Suprapubic skin (tissue), 3 donors: Measurements from ENCODE around the gene AKT1.

Experiments
- EP300 ChIP-seq: sonication (generic); formaldehyde crosslinking; IDR thresholded peaks from one replicate; pipeline ENCODE4 v1.6.1; 2017; ENCODE audit warnings: antibody characterized with exemption
- TF ChIP-seq, protein P1 (sequence below), 2 donors: fragments of 200-600 bp in 1 of 2; fragments of 450-650 bp in 1 of 2; sonication (generic) in 1 of 2; IDR thresholded peaks; one replicate each; pipeline ENCODE4 v1.5.1; 2016 to 2019; ENCODE audit warnings: antibody characterized with exemption in 2 of 2, mild to moderate bottlenecking in 1 of 2, moderate library complexity in 1 of 2

- TF ChIP-seq, protein P1, sequence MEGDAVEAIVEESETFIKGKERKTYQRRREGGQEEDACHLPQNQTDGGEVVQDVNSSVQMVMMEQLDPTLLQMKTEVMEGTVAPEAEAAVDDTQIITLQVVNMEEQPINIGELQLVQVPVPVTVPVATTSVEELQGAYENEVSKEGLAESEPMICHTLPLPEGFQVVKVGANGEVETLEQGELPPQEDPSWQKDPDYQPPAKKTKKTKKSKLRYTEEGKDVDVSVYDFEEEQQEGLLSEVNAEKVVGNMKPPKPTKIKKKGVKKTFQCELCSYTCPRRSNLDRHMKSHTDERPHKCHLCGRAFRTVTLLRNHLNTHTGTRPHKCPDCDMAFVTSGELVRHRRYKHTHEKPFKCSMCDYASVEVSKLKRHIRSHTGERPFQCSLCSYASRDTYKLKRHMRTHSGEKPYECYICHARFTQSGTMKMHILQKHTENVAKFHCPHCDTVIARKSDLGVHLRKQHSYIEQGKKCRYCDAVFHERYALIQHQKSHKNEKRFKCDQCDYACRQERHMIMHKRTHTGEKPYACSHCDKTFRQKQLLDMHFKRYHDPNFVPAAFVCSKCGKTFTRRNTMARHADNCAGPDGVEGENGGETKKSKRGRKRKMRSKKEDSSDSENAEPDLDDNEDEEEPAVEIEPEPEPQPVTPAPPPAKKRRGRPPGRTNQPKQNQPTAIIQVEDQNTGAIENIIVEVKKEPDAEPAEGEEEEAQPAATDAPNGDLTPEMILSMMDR (IDR thresholded peaks at IDR 0.05) = no peak
- no peak for TF ChIP-seq EP300
Observed at GRCh38 chr14:104813286-104813685, 17.7 kb upstream of the AKT1 start.
